Endothelial cell of umbilical vein (primary cell): Measurements from ENCODE around the gene EHMT1. TPM values are rescaled to one million over a fixed set of nuclear protein-coding genes. Genes with fewer than 3 reads are reported as not detected.

ENCODE experiments used
- BruUV-seq: library from RNA; stranded (reverse); fragments of 400-500 nt; replicated peaks from 2 replicates; lab custom pipeline; 2021; lab: Mats Ljungman, UMichigan
- CTCF ChIA-PET: fragments of 300-600, 350-600 bp; sonication (Branson Sonifier 250); formaldehyde crosslinking; loops from one replicate; lab custom pipeline; 2021; ENCODE audit warnings: antibody characterized with exemption, inconsistent platforms; lab: Charles Lee
- POLR2A ChIA-PET: fragments of 300-600, 350-600 bp; sonication (Branson Sonifier 250); formaldehyde crosslinking; loops from one replicate; lab custom pipeline; 2021; ENCODE audit warnings: antibody characterized with exemption, inconsistent platforms; lab: Charles Lee
- DNase-seq: peaks from one replicate; pipeline ENCODE4 v3.0.0-alpha.2; 2011; ENCODE audit warnings: low read depth, low spot score
- FAIRE-seq: peaks from 2 replicates; lab custom pipeline; 2011; peaks lifted over from hg19 to GRCh38; lab: Jason Lieb, UNC
- H2AFZ ChIP-seq: 2 replicates; pipeline ENCODE4 v1.6.0; 2012; ENCODE audit warnings: low read depth, low read length, control low read depth, inconsistent platforms
- H3K27ac ChIP-seq: 2 replicates; pipeline ENCODE4 v1.5.1; 2011; ENCODE audit warnings: low read depth, mild to moderate bottlenecking, control low read depth, low read length, moderate library complexity; ENCODE audit not compliant: insufficient read depth
- H3K27me3 ChIP-seq, 2 experiments: 2 replicates each; pipeline versions ENCODE4 v1.6.0 to v1.6.1; 2011; ENCODE audit warnings: low read length in 2 of 2, mixed read lengths in 1 of 2; ENCODE audit not compliant: control insufficient read depth in 2 of 2, insufficient read depth in 2 of 2
- H3K36me3 ChIP-seq, 2 experiments: 2 replicates in 1 of 2; 3 replicates in 1 of 2; pipeline ENCODE4 v1.5.1; 2011; ENCODE audit warnings: low read length in 2 of 2, mild to moderate bottlenecking in 1 of 2, moderate library complexity in 1 of 2; ENCODE audit not compliant: control insufficient read depth in 2 of 2, insufficient read depth in 2 of 2; ENCODE audit errors: extremely low read depth in 1 of 2
- H3K4me1 ChIP-seq: 3 replicates; pipeline ENCODE4 v1.5.1; 2011; ENCODE audit warnings: mild to moderate bottlenecking, low read length; ENCODE audit not compliant: control insufficient read depth, insufficient read depth; ENCODE audit errors: extremely low read depth
- H3K4me2 ChIP-seq: 2 replicates; pipeline ENCODE4 v1.6.1; 2011; ENCODE audit warnings: low read length, control low read depth, mixed read lengths; ENCODE audit not compliant: insufficient read depth
- H3K4me3 ChIP-seq, 3 experiments: fragments of 200-600 bp in 1 of 3; sonication (generic), shearing (Covaris generic) in 1 of 3; replicated peaks in 1 of 3; 2 replicates each; pipeline ENCODE4 v1.5.1; 2011 to 2016; ENCODE audit warnings: control low read depth in 3 of 3, low read length in 3 of 3, mild to moderate bottlenecking in 2 of 3, inconsistent platforms in 1 of 3, low read depth in 1 of 3, moderate library complexity in 1 of 3; ENCODE audit not compliant: insufficient read depth in 1 of 3
- H3K79me2 ChIP-seq: 2 replicates; pipeline ENCODE4 v1.6.0; 2012; ENCODE audit warnings: low read length, inconsistent platforms; ENCODE audit not compliant: control insufficient read depth, insufficient read depth
- H3K9ac ChIP-seq: replicated peaks from 2 replicates; pipeline ENCODE3; 2011; ENCODE audit warnings: low read length, control low read depth; ENCODE audit not compliant: insufficient read depth; ENCODE audit errors: extremely low read depth
- H3K9me1 ChIP-seq: replicated peaks from 3 replicates; pipeline ENCODE4 v1.6.0; 2011; ENCODE audit warnings: mild to moderate bottlenecking, low read length; ENCODE audit not compliant: control insufficient read depth, insufficient read depth; ENCODE audit errors: extremely low read depth
- H3K9me3 ChIP-seq: replicated peaks from 2 replicates; pipeline ENCODE4 v1.5.1; 2012; ENCODE audit warnings: low read length, inconsistent platforms; ENCODE audit not compliant: control insufficient read depth, insufficient read depth
- H4K20me1 ChIP-seq: replicated peaks from 2 replicates; pipeline ENCODE3; 2011; ENCODE audit warnings: mild to moderate bottlenecking, low read length; ENCODE audit not compliant: control insufficient read depth, insufficient read depth; ENCODE audit errors: extremely low read depth
- EZH2 ChIP-seq: IDR thresholded peaks from 2 replicates; pipeline ENCODE4 v1.6.1; 2012; ENCODE audit warnings: borderline replicate concordance, low read depth, mild to moderate bottlenecking, moderate library complexity, low read length, inconsistent platforms; ENCODE audit not compliant: severe bottlenecking
- FOS ChIP-seq: IDR thresholded peaks from 2 replicates; pipeline ENCODE4 v1.6.1; 2011; ENCODE audit warnings: mild to moderate bottlenecking, low read length, moderate library complexity, borderline replicate concordance; ENCODE audit not compliant: insufficient read depth
- GATA2 ChIP-seq: IDR thresholded peaks from 2 replicates; pipeline ENCODE4 v1.7.0; 2011; ENCODE audit warnings: low read depth, mild to moderate bottlenecking, moderate library complexity, mixed read lengths, low read length; ENCODE audit not compliant: insufficient read length, insufficient read depth
- JUN ChIP-seq: IDR thresholded peaks from 2 replicates; pipeline ENCODE4 v1.6.1; 2011; ENCODE audit warnings: borderline replicate concordance, low read depth; ENCODE audit not compliant: insufficient read length, insufficient read depth
- MYC ChIP-seq: IDR thresholded peaks from one replicate; pipeline ENCODE4 v1.6.1; 2011; ENCODE audit warnings: mild to moderate bottlenecking, low read depth, low read length
- POLR2A ChIP-seq: IDR thresholded peaks from 2 replicates; pipeline ENCODE4 v1.6.1; 2012; ENCODE audit warnings: low read depth, mild to moderate bottlenecking, control low read depth, low read length
- POLR2AphosphoS5 ChIP-seq: IDR thresholded peaks from 2 replicates; pipeline ENCODE4 v1.6.1; 2012; ENCODE audit warnings: low read depth, mild to moderate bottlenecking, control low read depth, low read length, moderate library complexity; ENCODE audit not compliant: insufficient read depth
- dilution Hi-C: fragments of 300-500 bp; cut with MboI; formaldehyde crosslinking; loops from one replicate; pipeline ENCODE4 v1.15.0; 2019; ENCODE audit warnings: low sequenced_read_pairs; ENCODE audit not compliant: extremely low pct_ligation_motif_present
- intact Hi-C: fragments of 100-400 bp; cut with micrococcal nuclease; formaldehyde crosslinking; loops from one replicate; pipeline ENCODE4 v1.10.0; 2022
- polyA plus RNA-seq, 4 experiments: library from polyadenylated mRNA; depleted of rRNA in 3 of 4; stranded (reverse) in 3 of 4; unstranded in 1 of 4; fragments of >200 nt; gene quantifications; 2 replicates each; pipeline versions ENCODE4 v1.2.1 to v1.2.3, GENCODE V29; 2011 to 2012; ENCODE audit warnings: missing spikeins in 1 of 4
- total RNA-seq: library from RNA; stranded (reverse); gene quantifications from 2 replicates; pipeline ENCODE4 v1.2.3, GENCODE V29; 2021
- TF ChIP-seq, protein P1 (sequence below), 2 donors: IDR thresholded peaks; 1 replicate in 1 of 2; 2 replicates in 1 of 2; pipeline ENCODE4 v1.5.1; 2011; ENCODE audit warnings: low read length in 2 of 2, mild to moderate bottlenecking in 2 of 2, moderate library complexity in 2 of 2, control low read depth in 1 of 2, inconsistent platforms in 1 of 2, low read depth in 1 of 2; ENCODE audit not compliant: insufficient read depth in 1 of 2; ENCODE audit errors: extremely low read depth in 1 of 2
- TF ChIP-seq, protein P2 (sequence below): IDR thresholded peaks from 2 replicates; pipeline ENCODE4 v1.6.1; 2011; ENCODE audit not compliant: insufficient read depth, insufficient read length

EHMT1 gene
- total and polyA plus RNA-seq, 2 donors (not counting 3 experiments of a cell fraction or from before 2014, with no cell fraction given): 48.2 to 104 TPM

DNA sequence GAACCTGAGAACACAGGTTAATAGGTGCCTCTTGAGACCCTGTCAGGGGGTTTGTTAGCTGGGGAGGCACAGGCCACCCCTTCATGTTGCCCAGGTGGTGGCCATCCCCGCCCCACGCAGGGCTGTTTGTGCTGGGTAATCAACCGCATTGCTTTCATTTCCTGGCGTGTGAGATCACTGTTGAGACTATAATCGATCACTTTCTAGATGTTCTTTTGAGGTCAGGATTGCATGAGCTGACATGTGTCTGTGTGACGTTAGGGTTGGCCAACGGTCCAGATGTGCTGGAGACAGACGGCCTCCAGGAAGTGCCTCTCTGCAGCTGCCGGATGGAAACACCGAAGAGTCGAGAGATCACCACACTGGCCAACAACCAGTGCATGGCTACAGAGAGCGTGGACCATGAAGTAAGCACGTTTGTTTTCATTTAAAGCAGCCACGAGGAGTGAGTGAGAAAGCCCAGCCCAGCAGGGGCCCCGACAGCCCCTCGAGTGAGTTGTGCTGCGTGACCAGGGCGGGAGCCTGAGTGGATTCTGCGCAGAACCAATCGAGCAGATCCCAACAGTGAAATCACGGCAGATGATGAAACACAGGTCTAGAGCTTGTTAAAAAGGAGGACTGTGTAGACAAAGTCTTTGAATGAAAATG, 143.7 kb downstream of the EHMT1 start:
- CTCF ChIA-PET: interaction anchor here (1.6 kb wide), 1 partner anchor 90 kb away, joined by 7 read pairs; no protein-coding TSS in a partner anchor

More for the DNA sequence above, 143.7 kb downstream of the EHMT1 start:
- H3K27ac ChIP-seq: no peak overlapping the region
- dilution Hi-C loops (no loop called here), intact Hi-C loops (no loop called here)
- no peaks in the 10 kb centered on the region for H3K4me1 ChIP-seq
- no TSS peak for BruUV-seq
- H3K9me1 ChIP-seq: no peaks in the 10 kb centered on the region
- POLR2A ChIA-PET: no interaction called here
- H3K9ac ChIP-seq: no peak overlapping the region
- no peak overlapping the region for H2AFZ ChIP-seq
- H3K4me3 ChIP-seq: no peak overlapping the region
- DNase-seq (no peak), FAIRE-seq (no peak)
- H3K27me3 ChIP-seq: no peaks in the 10 kb centered on the region
- H3K9me3 ChIP-seq: no peaks in the 10 kb centered on the region
- peaks cover 6 to 39% of the 10 kb centered on the region in 2 experiments for H3K36me3 ChIP-seq
- H3K4me2 ChIP-seq: no peak overlapping the region
- H3K79me2 ChIP-seq: no peaks in the 10 kb centered on the region
- TF ChIP-seq POLR2A (no peak), EZH2 (no peak), POLR2AphosphoS5 (no peak), GATA2 (no peak), MYC (no peak), FOS (no peak), JUN (no peak)
- TF ChIP-seq, protein P1, sequence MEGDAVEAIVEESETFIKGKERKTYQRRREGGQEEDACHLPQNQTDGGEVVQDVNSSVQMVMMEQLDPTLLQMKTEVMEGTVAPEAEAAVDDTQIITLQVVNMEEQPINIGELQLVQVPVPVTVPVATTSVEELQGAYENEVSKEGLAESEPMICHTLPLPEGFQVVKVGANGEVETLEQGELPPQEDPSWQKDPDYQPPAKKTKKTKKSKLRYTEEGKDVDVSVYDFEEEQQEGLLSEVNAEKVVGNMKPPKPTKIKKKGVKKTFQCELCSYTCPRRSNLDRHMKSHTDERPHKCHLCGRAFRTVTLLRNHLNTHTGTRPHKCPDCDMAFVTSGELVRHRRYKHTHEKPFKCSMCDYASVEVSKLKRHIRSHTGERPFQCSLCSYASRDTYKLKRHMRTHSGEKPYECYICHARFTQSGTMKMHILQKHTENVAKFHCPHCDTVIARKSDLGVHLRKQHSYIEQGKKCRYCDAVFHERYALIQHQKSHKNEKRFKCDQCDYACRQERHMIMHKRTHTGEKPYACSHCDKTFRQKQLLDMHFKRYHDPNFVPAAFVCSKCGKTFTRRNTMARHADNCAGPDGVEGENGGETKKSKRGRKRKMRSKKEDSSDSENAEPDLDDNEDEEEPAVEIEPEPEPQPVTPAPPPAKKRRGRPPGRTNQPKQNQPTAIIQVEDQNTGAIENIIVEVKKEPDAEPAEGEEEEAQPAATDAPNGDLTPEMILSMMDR (IDR thresholded peaks at IDR 0.05; ENCODE audit: extremely low read depth in 1 of 2, insufficient read depth in 1 of 2, low read depth in 1 of 2, low read length in 2 of 2): no peak
- TF ChIP-seq, protein P2, sequence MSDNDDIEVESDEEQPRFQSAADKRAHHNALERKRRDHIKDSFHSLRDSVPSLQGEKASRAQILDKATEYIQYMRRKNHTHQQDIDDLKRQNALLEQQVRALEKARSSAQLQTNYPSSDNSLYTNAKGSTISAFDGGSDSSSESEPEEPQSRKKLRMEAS: no peak
- no peaks in the 10 kb centered on the region for H4K20me1 ChIP-seq
